A549 treated with Mapracorat at 1 μM for 4 hours (cell line): ENCODE results near the gene ZNF549. TPM values are rescaled to one million over a fixed set of nuclear protein-coding genes. Genes with fewer than 3 reads are reported as not detected.

Experiments
- total RNA-seq: library from RNA; stranded (reverse); fragments of 200-300 nt; extraction: Qiagen RNA extraction; gene quantifications from 5 replicates; pipeline ENCODE4 v1.2.3, GENCODE V29; 2022

Gene ZNF549
- 1.4 to 1.9 TPM (median 1.7 TPM) in 5 replicates for total RNA-seq

DNA sequence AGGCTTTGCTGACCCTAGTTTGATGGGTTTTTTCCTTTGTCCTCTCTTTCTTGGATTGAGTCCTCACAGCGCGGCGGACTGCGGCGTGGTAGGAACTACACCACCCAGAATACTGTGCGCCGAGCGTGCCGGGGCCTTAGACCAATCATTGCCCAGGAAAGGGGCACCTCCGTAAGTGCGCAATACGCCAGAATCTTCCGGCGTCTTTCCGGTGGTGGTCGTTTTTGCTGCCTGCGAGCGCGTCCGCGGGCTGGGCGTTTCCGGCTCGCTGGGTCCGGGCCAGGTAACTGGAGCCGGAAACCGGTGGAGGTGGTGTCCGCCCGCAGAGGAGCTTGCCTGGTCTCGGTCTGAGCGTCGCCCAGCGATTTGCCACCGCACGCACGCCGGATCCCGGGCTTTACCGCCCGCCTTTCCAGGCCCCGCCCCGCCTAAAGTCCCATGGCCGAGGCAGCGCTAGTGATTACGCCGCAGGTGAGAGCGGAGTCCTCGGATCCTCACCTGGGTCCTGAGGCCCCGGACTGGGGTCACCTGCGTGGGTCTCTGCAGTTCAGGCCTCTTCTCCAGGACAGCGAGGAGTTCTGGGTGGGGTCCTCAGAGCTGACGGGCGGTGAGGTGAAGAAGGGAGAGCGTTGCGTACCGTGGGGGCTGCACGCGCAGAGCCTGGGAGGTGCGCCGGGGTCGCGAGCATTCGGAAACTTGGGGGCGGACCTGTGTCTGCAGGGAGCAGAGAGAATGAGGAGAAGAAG, at the start of gene ZNF549:
Gene ZNF549 (plus strand): TSS at position 221 of the 746 bp plus-strand sequence. CDS start 218 bp downstream, at position 439.

DNA sequence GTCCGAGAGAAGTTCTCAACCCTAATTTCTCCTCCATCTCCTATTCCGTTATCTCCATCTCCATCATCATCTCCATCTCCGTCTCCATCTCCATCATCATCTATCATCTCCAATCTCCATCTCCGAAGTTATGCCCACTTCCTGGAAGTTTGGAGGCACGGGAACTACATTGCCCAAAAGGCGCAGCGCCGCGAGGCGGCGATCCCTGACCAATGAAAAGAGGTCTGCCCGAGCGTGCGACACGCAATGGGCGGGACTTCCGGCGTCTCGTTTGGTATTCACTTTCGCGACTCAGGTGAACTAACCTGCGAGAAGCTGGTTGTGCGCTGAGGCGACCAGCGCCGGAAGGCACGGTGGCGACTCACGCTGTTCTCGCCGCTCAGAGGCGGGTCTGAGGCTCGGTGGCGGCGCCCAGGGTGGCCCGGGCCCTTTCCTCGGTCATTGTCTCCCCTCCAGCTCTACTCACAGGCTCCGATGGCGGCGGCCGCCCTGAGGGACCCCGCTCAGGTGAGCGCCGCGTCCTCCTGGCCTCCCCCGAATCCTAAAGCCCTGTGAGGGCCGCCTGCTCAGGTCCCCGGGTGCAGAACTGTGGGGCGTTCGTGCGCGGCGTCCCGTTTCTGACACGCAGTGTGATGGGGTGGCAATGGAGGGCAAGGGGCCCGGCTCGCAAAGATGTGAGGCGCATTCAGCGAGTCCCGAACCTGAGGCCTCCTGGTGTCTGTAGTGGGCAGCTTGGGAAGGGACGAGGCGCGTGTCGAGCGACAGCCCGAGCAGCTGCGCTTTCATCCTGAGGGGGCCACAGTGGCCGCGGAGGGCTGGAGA, 39.5 kb upstream of the ZNF549 start, which contains the start of gene ZNF419:
Gene ZNF419 (plus strand): TSS at position 274 of the 822 bp plus-strand sequence. CDS start 201 bp downstream, at position 475.

DNA sequence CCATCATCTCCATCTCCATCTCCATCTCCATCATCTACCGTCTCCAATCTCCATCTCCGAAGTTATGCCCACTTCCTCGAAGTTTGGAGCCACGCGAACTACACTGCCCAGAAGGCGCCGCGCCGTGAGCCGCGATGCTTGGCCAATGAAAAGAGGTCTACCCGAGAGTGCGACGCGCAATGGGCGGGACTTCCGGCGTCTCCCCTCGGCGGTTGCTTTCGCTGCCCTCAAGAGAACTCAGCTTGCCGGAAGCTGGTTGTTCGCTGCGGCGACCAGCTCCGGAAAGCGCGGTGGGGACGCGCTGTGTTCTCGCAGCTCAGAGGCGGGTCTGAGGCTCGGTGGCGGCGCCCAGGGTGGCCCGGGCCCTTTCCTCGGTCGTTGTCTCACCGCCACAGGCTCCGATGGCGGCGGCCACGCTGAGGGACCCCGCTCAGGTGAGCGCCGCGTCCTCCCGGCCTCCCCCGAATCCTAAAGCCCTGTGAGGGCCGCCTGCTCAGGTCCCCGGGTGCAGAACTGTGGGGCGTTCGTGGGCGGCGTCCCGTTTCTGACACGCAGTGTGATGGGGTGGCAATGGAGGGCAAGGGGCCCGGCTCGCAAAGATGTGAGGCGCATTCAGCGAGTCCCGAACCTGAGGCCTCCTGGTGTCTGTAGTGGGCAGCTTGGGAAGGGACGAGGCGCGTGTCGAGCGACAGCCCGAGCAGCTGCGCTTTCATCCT, 27.3 kb upstream of the ZNF549 start, which contains the start of gene ZNF773:
Gene ZNF773 (plus strand): TSS at position 259 of the 716 bp plus-strand sequence. CDS start 143 bp downstream, at position 402.

DNA sequence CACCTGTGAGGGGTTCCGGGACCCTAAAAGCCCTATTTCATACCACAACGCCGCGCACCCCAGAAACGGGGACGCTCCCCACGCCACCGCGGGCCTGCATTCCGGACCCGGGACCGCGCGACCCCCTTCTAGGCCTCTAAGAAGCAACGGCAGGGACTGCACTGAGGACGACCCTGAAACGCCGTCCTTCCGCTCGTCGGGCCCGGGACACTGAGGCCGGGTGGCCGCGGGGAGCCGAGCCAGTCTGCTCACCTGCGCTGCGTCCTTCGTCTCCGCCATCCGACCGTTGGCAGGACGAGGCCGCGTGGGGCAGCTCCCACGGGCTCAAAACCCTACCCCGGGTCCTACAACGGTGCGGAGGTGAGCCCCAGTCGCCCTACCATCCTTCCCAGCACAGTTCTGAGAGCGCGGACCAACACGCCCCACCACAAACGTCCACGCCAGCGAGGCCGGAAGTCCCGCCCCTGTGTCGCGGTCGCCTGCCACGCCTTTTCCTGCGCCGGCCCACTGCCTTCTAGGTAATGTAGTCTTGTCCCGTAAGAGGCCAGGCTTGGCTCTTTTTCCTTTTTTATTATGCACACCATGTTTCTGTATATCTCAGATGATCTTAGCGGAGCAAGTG, 32.4 kb downstream of the ZNF549 start, which contains the start of gene ZNF550:
Gene ZNF550 (minus strand): TSS at position 460 of the 622 bp plus-strand sequence. CDS start 181 bp downstream, at position 279.

DNA sequence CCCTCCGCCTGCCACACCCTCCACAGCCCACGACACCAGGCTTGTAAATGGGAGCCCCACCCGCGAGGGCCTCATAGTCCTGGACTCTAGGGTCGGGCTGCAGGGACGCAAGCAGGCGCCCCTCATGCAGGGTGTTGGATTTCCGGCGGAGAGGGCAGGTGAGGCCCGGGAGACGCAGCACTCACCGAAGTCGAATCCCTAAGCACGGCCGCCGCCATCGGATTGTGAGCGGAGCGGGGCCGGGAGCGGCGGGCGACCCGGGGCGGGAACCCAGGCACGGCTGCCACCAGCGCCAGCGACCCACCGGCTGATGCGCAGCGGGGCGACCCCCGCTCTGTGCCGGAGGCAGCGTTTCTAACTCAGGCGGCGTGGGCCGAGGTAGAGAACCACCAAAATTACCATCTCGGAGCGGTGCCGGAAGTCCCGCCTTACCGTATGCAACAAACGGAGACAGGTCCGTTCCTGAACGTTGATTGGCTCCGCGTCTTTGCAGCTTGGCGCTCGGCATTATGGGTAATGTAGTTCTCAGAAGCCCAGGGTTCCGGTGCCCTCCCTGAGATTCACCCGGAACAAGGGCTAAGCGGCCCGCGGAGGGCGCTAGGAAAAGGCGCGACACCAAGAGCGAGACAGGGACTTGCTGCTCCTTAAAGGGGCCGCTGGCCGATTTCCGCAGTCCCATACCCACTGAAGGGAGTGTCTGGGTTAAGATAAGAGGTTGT, 51.5 kb downstream of the ZNF549 start, which contains the start of gene ZNF416:
Gene ZNF416 (minus strand): TSS at position 425 of the 719 bp plus-strand sequence. CDS start 207 bp downstream, at position 218.

DNA sequence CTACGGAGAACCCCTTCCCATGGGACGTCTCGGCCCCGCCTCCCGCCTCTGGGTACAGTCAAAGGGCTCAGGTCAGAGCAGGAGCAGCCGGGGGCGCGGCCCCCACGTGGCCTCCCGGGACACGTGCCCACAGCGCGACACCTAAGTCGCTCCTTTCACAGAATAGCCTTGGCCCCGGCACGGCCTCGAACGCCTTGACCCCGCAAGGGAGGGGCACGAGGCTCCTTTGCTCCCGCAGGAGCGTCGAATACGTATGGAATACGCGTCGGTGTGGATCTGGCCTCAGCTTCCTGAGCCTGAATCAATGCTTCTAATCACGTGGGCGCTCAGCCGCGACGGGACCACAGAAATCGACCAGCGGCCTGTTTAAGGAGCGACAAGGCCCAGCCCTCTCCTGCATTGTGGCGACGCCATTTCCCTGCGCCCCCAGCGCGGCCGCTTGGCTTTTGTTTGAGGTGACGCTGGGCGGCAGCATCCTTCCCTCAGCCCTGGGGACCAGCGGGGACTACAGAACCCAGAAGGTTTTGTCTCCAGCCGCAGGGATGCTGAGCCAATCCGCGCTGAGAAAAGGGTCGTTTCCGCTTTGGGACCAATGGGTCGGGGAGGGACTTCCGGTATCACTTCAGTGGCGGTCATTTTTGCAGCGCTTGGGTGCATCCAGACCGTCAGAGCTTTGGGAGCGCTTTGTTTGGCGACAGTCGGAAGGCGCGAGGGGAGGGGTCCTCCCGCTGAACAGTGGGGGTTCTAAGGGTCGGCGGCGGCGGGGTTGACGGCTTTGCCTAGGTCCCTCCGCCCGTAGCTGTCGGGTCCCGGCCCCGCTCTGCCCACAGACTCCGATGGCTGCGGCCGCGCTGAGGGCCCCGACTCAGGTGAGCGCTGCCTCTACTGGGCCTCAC, 56.6 kb downstream of the ZNF549 start, which contains the start of gene ZIK1:
Gene ZIK1 (plus strand): TSS at position 625 of the 896 bp plus-strand sequence. CDS start 212 bp downstream, at position 837.

DNA sequence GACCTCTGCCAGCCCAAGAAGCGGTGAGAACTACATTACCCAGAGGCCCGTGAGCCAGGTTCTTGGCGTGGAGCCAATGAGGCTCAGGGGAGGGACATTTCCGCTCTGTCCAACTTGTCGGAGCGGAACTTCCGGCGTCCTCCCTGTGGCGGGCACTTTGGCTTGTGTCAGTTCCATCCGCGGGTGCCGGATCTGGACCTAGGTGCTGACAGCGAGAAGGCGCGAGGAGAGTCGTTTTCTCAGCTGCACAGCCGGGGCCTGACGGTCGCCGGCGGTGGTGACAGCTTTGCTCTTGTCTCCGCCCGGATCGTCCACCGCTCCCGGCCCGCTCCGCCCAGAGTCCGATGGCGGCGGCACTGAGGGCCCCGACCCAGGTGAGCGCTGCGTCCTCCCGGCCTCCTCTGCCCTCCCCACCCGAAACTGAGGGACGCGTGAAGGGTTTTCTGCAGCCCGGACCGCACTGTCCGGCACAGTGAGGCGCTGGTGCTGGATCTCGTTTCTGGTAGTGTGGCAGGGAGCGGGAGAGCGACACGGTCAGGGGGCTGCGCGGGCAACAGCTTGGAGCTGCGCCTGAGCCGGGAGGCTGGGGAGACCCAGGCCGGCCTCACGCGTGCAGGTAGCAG, 72.7 kb downstream of the ZNF549 start, which contains the start of gene ZNF530:
Gene ZNF530 (plus strand): TSS at position 125 of the 623 bp plus-strand sequence. CDS start 4,461 bp downstream, outside the sequence.

Other genes with a start within 250 kb of the ZNF549 start
- gene ZNF460, start 246.9 kb upstream of the ZNF549 start, total RNA-seq: 0.81 to 1.2 TPM (median 1.1 TPM) in 5 replicates
- gene ZNF543, start 206.9 kb upstream of the ZNF549 start, total RNA-seq: 1.1 to 1.7 TPM (median 1.6 TPM) in 5 replicates
- gene ZNF304, start 176.1 kb upstream of the ZNF549 start, total RNA-seq: 2.1 to 2.7 TPM (median 2.4 TPM) in 5 replicates
- gene TRAPPC2B, start 163.8 kb upstream of the ZNF549 start, total RNA-seq: 13.7 to 16.4 TPM (median 16.3 TPM) in 5 replicates
- 0.85 to 1.5 TPM (median 1.4 TPM) in 5 replicates for gene ZNF547, start 163.8 kb upstream of the ZNF549 start, total RNA-seq
- 3.3 to 5.0 TPM (median 3.7 TPM) in 5 replicates for gene ZNF548, start 137.5 kb upstream of the ZNF549 start, total RNA-seq
- gene ZNF17, start 116.2 kb upstream of the ZNF549 start, total RNA-seq: 3.8 to 7.0 TPM (median 4.9 TPM) in 5 replicates
- 14.1 to 16.4 TPM (median 15.0 TPM) in 5 replicates for gene ZNF749, start 92.0 kb upstream of the ZNF549 start, total RNA-seq
- gene VN1R1, start 70.2 kb upstream of the ZNF549 start, total RNA-seq: 0.06 to 0.11 TPM in 2 of 5 replicates, not detected in the others
- gene ZNF772, start 49.8 kb upstream of the ZNF549 start, total RNA-seq: 0.73 to 1.4 TPM (median 1.2 TPM) in 5 replicates
- 4.9 to 7.9 TPM (median 6.7 TPM) in 5 replicates for gene ZNF419, start 39.6 kb upstream of the ZNF549 start, total RNA-seq
- 4.1 to 6.7 TPM (median 4.4 TPM) in 5 replicates for gene ZNF773, start 27.4 kb upstream of the ZNF549 start, total RNA-seq
- gene ZNF550, start 32.5 kb downstream of the ZNF549 start, total RNA-seq: 2.5 to 5.4 TPM (median 3.8 TPM) in 5 replicates
- gene ZNF416, start 51.6 kb downstream of the ZNF549 start, total RNA-seq: 3.4 to 5.0 TPM (median 4.2 TPM) in 5 replicates
- not detected in 5 replicates for gene ZIK1, start 56.8 kb downstream of the ZNF549 start, total RNA-seq
- 4.7 to 5.7 TPM (median 5.1 TPM) in 5 replicates for gene ZNF530, start 72.5 kb downstream of the ZNF549 start, total RNA-seq
- gene ZNF134, start 86.9 kb downstream of the ZNF549 start, total RNA-seq: 8.3 to 9.8 TPM (median 8.7 TPM) in 5 replicates
- 5.3 to 6.7 TPM (median 5.8 TPM) in 5 replicates for gene ZNF211, start 105.8 kb downstream of the ZNF549 start, total RNA-seq
- gene ZSCAN4, start 141.6 kb downstream of the ZNF549 start, total RNA-seq: not detected in 5 replicates
- 4.4 to 6.7 TPM (median 5.3 TPM) in 5 replicates for gene ZNF551, start 154.6 kb downstream of the ZNF549 start, total RNA-seq
- not detected in 5 replicates for gene ZNF154, start 181.8 kb downstream of the ZNF549 start, total RNA-seq
- gene ZNF671, start 200.3 kb downstream of the ZNF549 start, total RNA-seq: 0.83 to 1.2 TPM (median 1.1 TPM) in 5 replicates
- 4.0 to 6.8 TPM (median 5.0 TPM) in 5 replicates for gene ZNF776, start 219.5 kb downstream of the ZNF549 start, total RNA-seq
- 5.4 to 7.2 TPM (median 6.4 TPM) in 5 replicates for gene ZNF586, start 242.3 kb downstream of the ZNF549 start, total RNA-seq